Trophoblast cell (in vitro differentiated cells and primary cell): ENCODE data around the gene TLE3.

Experiments used
- DNase-seq, 2 donors: peaks; one replicate each; pipeline ENCODE4 v3.0.0-alpha.2; 2016
- H2AFZ ChIP-seq: 2 replicates; pipeline ENCODE4 v1.6.1; 2013; ENCODE audit warnings: low read length, moderate library complexity, mild to moderate bottlenecking; ENCODE audit not compliant: insufficient read depth, poor library complexity
- H2AK5ac ChIP-seq: 2 replicates; pipeline ENCODE4 v1.6.1; 2013; ENCODE audit warnings: mild to moderate bottlenecking, low read length
- H2BK120ac ChIP-seq: 2 replicates; pipeline ENCODE4 v1.6.1; 2013; ENCODE audit warnings: low read length, mild to moderate bottlenecking, moderate library complexity; ENCODE audit not compliant: insufficient read depth, poor library complexity
- H2BK12ac ChIP-seq: 2 replicates; pipeline ENCODE4 v1.6.1; 2013; ENCODE audit warnings: mild to moderate bottlenecking, low read length, moderate library complexity
- H2BK5ac ChIP-seq: 2 replicates; pipeline ENCODE4 v1.6.1; 2013; ENCODE audit warnings: low read length, low read depth, moderate library complexity, mild to moderate bottlenecking; ENCODE audit not compliant: poor library complexity
- H3K14ac ChIP-seq: 2 replicates; pipeline ENCODE4 v1.6.1; 2013; ENCODE audit warnings: mild to moderate bottlenecking, low read length
- H3K18ac ChIP-seq: 2 replicates; pipeline ENCODE4 v1.6.1; 2013; ENCODE audit warnings: mild to moderate bottlenecking, low read length
- H3K23ac ChIP-seq: 2 replicates; pipeline ENCODE4 v1.6.1; 2013; ENCODE audit warnings: low read length
- H3K27ac ChIP-seq: 2 replicates; pipeline ENCODE4 v1.5.1; 2013; ENCODE audit warnings: low read depth, mild to moderate bottlenecking, inconsistent platforms, low read length, moderate library complexity
- H3K27me3 ChIP-seq: 2 replicates; pipeline ENCODE4 v1.6.1; 2013; ENCODE audit warnings: inconsistent platforms, mild to moderate bottlenecking, low read length, moderate library complexity; ENCODE audit not compliant: insufficient read depth
- H3K36me3 ChIP-seq, 2 experiments: 1 replicate in 1 of 2; 2 replicates in 1 of 2; pipeline ENCODE4 v1.6.1; 2013; ENCODE audit warnings: low read length in 2 of 2, mild to moderate bottlenecking in 2 of 2, moderate library complexity in 1 of 2; ENCODE audit not compliant: insufficient read depth in 2 of 2, control insufficient read depth in 1 of 2
- H3K4ac ChIP-seq: 2 replicates; pipeline ENCODE4 v1.6.1; 2013; ENCODE audit warnings: low read depth, mild to moderate bottlenecking, low read length, moderate library complexity
- H3K4me1 ChIP-seq, 2 experiments: 1 replicate in 1 of 2; 2 replicates in 1 of 2; pipeline ENCODE4 v1.6.1; 2013; ENCODE audit warnings: low read length in 2 of 2, mild to moderate bottlenecking in 2 of 2, moderate library complexity in 1 of 2; ENCODE audit not compliant: insufficient read depth in 2 of 2, control insufficient read depth in 1 of 2
- H3K4me2 ChIP-seq: 2 replicates; pipeline ENCODE4 v1.6.1; 2013; ENCODE audit warnings: inconsistent platforms, mild to moderate bottlenecking, low read length, moderate library complexity
- H3K4me3 ChIP-seq: 2 replicates; pipeline ENCODE4 v1.5.1; 2013; ENCODE audit warnings: mild to moderate bottlenecking, low read depth, low read length, inconsistent platforms
- H3K79me1 ChIP-seq: one replicate; pipeline ENCODE4 v1.6.1; 2013; ENCODE audit warnings: low read length
- H3K79me2 ChIP-seq: 2 replicates; pipeline ENCODE4 v1.6.1; 2013; ENCODE audit warnings: low read length, mild to moderate bottlenecking; ENCODE audit not compliant: control insufficient read depth, insufficient read depth, poor library complexity
- H3K9ac ChIP-seq: 2 replicates; pipeline ENCODE4 v1.6.1; 2013; ENCODE audit warnings: mild to moderate bottlenecking, low read length
- H3K9me3 ChIP-seq: 2 replicates; pipeline ENCODE4 v1.6.1; 2013; ENCODE audit warnings: low read depth, mild to moderate bottlenecking, control low read depth, inconsistent platforms, low read length; ENCODE audit not compliant: insufficient read depth
- H4K12ac ChIP-seq: 2 replicates; pipeline ENCODE4 v1.6.1; 2013; ENCODE audit warnings: low read depth, mild to moderate bottlenecking, low read length, moderate library complexity
- H4K8ac ChIP-seq: 2 replicates; pipeline ENCODE4 v1.6.1; 2013; ENCODE audit warnings: low read depth, mild to moderate bottlenecking, low read length, moderate library complexity
- H4K91ac ChIP-seq: one replicate; pipeline ENCODE4 v1.6.1; 2013; ENCODE audit warnings: low read depth, mild to moderate bottlenecking, low read length, moderate library complexity
- WGBS: extraction: QIAGEN DNeasy Blood & Tissue Kit; methylation state at CpG from one replicate; pipeline ENCODE4 v1.1.7; 2013; ENCODE audit warnings: missing lambda C conversion rate; ENCODE audit not compliant: insufficient read length, insufficient coverage; ENCODE audit errors: extremely low coverage; 5-methylcytosine and 5-hydroxymethylcytosine counted together

Gene TLE3

GRCh38 chr15:70024521-70024920, 73.2 kb downstream of the TLE3 start:
- no peak overlapping the region for H2BK5ac ChIP-seq
- H3K4me1 ChIP-seq, result peaks cover 4 to 6% of the 10 kb centered on the region in 2 experiments
- no peaks in the 10 kb centered on the region for H3K79me1 ChIP-seq
- H3K9ac ChIP-seq, result no peak overlapping the region
- no peaks in the 10 kb centered on the region for H3K79me2 ChIP-seq
- WGBS, result no CpG with 5 or more reads among the region's 18 CpGs
- H3K27ac ChIP-seq, result no peak overlapping the region
- no peak overlapping the region for H3K4me3 ChIP-seq
- H2AK5ac ChIP-seq, result no peak overlapping the region
- H3K4ac ChIP-seq, result no peak overlapping the region
- no peak overlapping the region for H2AFZ ChIP-seq
- H3K23ac ChIP-seq, result no peak overlapping the region
- H3K36me3 ChIP-seq, result no peaks in the 10 kb centered on the region
- H2BK12ac ChIP-seq, result no peak overlapping the region
- no peaks in the 10 kb centered on the region for H3K27me3 ChIP-seq
- no peak for DNase-seq
- no peak overlapping the region for H4K8ac ChIP-seq
- H3K4me2 ChIP-seq, result no peak overlapping the region
- H2BK120ac ChIP-seq, result no peak overlapping the region
- H3K9me3 ChIP-seq, result peaks cover 2% of the 10 kb centered on the region
- H4K12ac ChIP-seq, result no peak overlapping the region
- H3K18ac ChIP-seq, result no peak overlapping the region
- H3K14ac ChIP-seq, result no peak overlapping the region
- H4K91ac ChIP-seq, result no peak overlapping the region

GRCh38 chr15:70023769-70024491, 73.8 kb downstream of the TLE3 start:
- Histone ChIP-seq H3K18ac (no peak overlapping the region), H3K79me2 (no peaks in the 10 kb centered on the region), H2AK5ac (no peak overlapping the region), H3K4me1 (peaks cover 4 to 6% of the 10 kb centered on the region in 2 experiments), H3K4me3 (no peak overlapping the region), H3K27me3 (no peaks in the 10 kb centered on the region), H3K4me2 (no peak overlapping the region), H2BK12ac (no peak overlapping the region), H4K12ac (no peak overlapping the region), H3K36me3 (no peaks in the 10 kb centered on the region), H3K14ac (no peak overlapping the region), H4K91ac (no peak overlapping the region), H2BK5ac (no peak overlapping the region), H3K23ac (no peak overlapping the region), H3K9ac (no peak overlapping the region), H2AFZ (no peak overlapping the region), H3K27ac (no peak overlapping the region), H3K79me1 (no peaks in the 10 kb centered on the region), H3K9me3 (peaks cover 2% of the 10 kb centered on the region), H2BK120ac (no peak overlapping the region), H4K8ac (no peak overlapping the region), H3K4ac (no peak overlapping the region)
- no CpG with 5 or more reads among the region's 16 CpGs for WGBS
- DNase-seq, result no peak

GRCh38 chr15:70023064-70023768, 74.5 kb downstream of the TLE3 start:
- Histone ChIP-seq H3K23ac (no peak overlapping the region), H3K27ac (no peak overlapping the region), H2BK120ac (no peak overlapping the region), H3K18ac (no peak overlapping the region), H2AFZ (no peak overlapping the region), H3K4me1 (peaks cover 4 to 6% of the 10 kb centered on the region in 2 experiments), H4K12ac (no peak overlapping the region), H2BK5ac (no peak overlapping the region), H3K27me3 (no peaks in the 10 kb centered on the region), H4K8ac (no peak overlapping the region), H2AK5ac (no peak overlapping the region), H3K4ac (no peak overlapping the region), H3K79me2 (no peaks in the 10 kb centered on the region), H2BK12ac (no peak overlapping the region), H4K91ac (no peak overlapping the region), H3K14ac (no peak overlapping the region), H3K36me3 (no peaks in the 10 kb centered on the region), H3K9me3 (peaks cover 2% of the 10 kb centered on the region), H3K9ac (no peak overlapping the region), H3K4me3 (no peak overlapping the region), H3K79me1 (no peaks in the 10 kb centered on the region), H3K4me2 (no peak overlapping the region)
- DNase-seq, result peak in 1 of 2 donors; percentile 40
- WGBS, result no CpG with 5 or more reads among the region's 7 CpGs

GRCh38 chr15:70020229-70020628, 77.5 kb downstream of the TLE3 start:
- H2AK5ac ChIP-seq, result no peak overlapping the region
- H3K9me3 ChIP-seq, result peaks cover 2% of the 10 kb centered on the region
- no peak overlapping the region for H2AFZ ChIP-seq
- no CpG with 5 or more reads among the region's 5 CpGs for WGBS
- no peak overlapping the region for H4K91ac ChIP-seq
- H3K36me3 ChIP-seq, result no peaks in the 10 kb centered on the region
- no peak overlapping the region for H3K9ac ChIP-seq
- H3K79me2 ChIP-seq, result no peaks in the 10 kb centered on the region
- no peak overlapping the region for H3K14ac ChIP-seq
- no peak overlapping the region for H3K4me2 ChIP-seq
- no peak overlapping the region for H2BK5ac ChIP-seq
- H2BK12ac ChIP-seq, result no peak overlapping the region
- H3K27ac ChIP-seq, result no peak overlapping the region
- DNase-seq, result no peak
- H3K79me1 ChIP-seq, result no peaks in the 10 kb centered on the region
- H2BK120ac ChIP-seq, result no peak overlapping the region
- no peak overlapping the region for H3K4ac ChIP-seq
- no peaks in the 10 kb centered on the region for H3K27me3 ChIP-seq
- H3K4me1 ChIP-seq, result peaks cover 8% of the 10 kb centered on the region in 2 experiments
- no peak overlapping the region for H4K12ac ChIP-seq
- no peak overlapping the region for H4K8ac ChIP-seq
- no peak overlapping the region for H3K18ac ChIP-seq
- no peak overlapping the region for H3K23ac ChIP-seq
- no peak overlapping the region for H3K4me3 ChIP-seq
